AG04450 (cell line): ENCODE data around the gene MEX3D. TPM values are rescaled to one million over a fixed set of nuclear protein-coding genes. Genes with fewer than 3 reads are reported as not detected.
"Not testable (repeated sequence)": the region's sequence is repeated elsewhere in the genome, so short reads cannot be mapped to it uniquely, and the experiment has no call there.

ENCODE experiments used
- CTCF ChIA-PET: fragments of 300-600, 350-600 bp; formaldehyde crosslinking; extraction: SDS; loops from one replicate; lab custom pipeline; 2022; ENCODE audit warnings: antibody characterized with exemption, inconsistent platforms; lab: Charles Lee
- POLR2A ChIA-PET: fragments of 350-600 bp; formaldehyde crosslinking; extraction: SDS; loops from one replicate; lab custom pipeline; 2021; ENCODE audit warnings: antibody characterized with exemption, inconsistent platforms; lab: Yijun Ruan, JAX
- DNase-seq: peaks from one replicate; pipeline ENCODE4 v3.0.0-alpha.2; 2011; ENCODE audit warnings: low read depth, low spot score
- H3K27ac ChIP-seq: one replicate; pipeline ENCODE4 v1.5.1; 2012; ENCODE audit warnings: low read depth, low read length, control low read depth
- H3K27me3 ChIP-seq: one replicate; pipeline ENCODE4 v1.6.0; 2012; ENCODE audit warnings: low read length; ENCODE audit not compliant: control insufficient read depth, insufficient read depth
- H3K4me3 ChIP-seq: 2 replicates; pipeline ENCODE4 v1.5.1; 2011; ENCODE audit warnings: mild to moderate bottlenecking, low read depth, low read length, control low read depth
- H3K9me3 ChIP-seq: 2 replicates; pipeline ENCODE4 v1.5.1; 2012; ENCODE audit warnings: low read length; ENCODE audit not compliant: control insufficient read depth, insufficient read depth
- polyA plus RNA-seq: library from polyadenylated mRNA; depleted of rRNA; stranded (reverse); fragments of >200 nt; gene quantifications from 2 replicates; pipeline ENCODE4 v1.2.3, GENCODE V29; 2011
- TF ChIP-seq, protein P1 (sequence below): IDR thresholded peaks from 2 replicates; pipeline ENCODE4 v1.5.1; 2011; ENCODE audit warnings: low read depth, low read length, control low read depth, inconsistent platforms

The MEX3D gene
- polyA plus RNA-seq, 1 experiment, result 5.4 TPM

DNA sequence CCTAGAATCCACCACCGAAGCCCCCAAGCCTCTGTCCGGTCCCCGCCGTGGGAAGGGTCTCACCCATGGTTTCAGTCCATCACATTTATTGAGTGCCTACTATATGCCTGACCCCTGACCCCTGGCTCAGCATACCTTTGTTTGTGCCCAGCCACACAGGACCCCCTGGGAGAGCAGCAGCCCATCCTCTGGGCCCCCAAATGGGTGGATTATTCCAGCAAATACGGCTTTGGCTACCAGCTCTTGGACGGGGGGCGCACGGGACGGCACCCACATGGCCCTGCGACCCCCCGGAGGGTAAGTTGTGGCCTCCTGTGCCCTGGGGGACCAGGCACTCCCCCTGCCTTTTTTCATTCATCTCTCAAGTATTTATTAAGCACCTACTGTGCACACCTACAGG, 36.5 kb downstream of the MEX3D start:
- ChIA-PET POLR2A (no interaction called here), CTCF (no interaction called here)
- no peak overlapping the region for H3K27ac ChIP-seq
- no peak for DNase-seq
- TF ChIP-seq, protein P1, sequence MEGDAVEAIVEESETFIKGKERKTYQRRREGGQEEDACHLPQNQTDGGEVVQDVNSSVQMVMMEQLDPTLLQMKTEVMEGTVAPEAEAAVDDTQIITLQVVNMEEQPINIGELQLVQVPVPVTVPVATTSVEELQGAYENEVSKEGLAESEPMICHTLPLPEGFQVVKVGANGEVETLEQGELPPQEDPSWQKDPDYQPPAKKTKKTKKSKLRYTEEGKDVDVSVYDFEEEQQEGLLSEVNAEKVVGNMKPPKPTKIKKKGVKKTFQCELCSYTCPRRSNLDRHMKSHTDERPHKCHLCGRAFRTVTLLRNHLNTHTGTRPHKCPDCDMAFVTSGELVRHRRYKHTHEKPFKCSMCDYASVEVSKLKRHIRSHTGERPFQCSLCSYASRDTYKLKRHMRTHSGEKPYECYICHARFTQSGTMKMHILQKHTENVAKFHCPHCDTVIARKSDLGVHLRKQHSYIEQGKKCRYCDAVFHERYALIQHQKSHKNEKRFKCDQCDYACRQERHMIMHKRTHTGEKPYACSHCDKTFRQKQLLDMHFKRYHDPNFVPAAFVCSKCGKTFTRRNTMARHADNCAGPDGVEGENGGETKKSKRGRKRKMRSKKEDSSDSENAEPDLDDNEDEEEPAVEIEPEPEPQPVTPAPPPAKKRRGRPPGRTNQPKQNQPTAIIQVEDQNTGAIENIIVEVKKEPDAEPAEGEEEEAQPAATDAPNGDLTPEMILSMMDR, result no peak
- no peak overlapping the region for H3K4me3 ChIP-seq
- no peaks in the 10 kb centered on the region for H3K27me3 ChIP-seq
- peaks cover 1% of the 10 kb centered on the region; the same call in 1 of the 2 replicates for H3K9me3 ChIP-seq

DNA sequence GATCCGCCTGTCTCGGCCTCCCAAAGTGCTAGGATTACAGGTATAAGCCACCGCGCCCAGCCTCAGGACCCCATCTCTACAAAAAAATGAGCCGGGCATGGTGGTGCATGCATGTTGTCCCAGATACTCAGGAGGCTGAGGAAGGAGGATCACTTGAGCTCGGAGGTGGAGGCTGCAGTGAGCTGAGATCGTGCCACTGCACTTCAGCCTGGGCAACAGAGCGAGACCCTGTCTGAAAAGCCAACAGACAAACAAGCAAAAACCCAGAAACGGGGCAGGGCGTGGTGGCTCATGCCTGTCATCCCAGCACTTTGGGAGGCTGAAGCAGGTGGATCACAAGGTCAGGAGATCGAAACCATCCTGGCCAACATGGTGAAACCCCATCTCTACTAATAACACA, 37.3 kb downstream of the MEX3D start:
- H3K4me3 ChIP-seq, H3K9me3 ChIP-seq, CTCF ChIA-PET, POLR2A ChIA-PET, DNase-seq, H3K27me3 ChIP-seq, H3K27ac ChIP-seq: not testable (repeated sequence)

DNA sequence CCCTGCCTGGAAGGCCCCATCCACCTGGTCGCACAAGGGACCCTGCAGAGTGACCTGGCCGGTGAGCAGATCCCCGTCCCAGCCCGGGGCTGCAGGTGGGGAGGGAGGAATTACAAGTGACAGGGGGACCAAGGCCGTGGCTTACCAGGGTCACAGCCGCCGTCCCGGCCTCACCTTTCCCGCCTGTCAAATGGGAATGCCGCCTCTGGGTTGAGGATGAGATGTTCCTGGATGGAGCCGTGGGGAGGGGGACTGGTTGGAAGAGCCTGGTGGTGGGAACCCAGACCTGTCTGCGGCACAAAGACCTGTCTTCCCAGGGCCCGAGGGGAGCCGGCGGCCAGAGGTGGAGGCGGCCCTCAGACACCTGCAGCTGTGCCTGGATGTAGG, 38.7 kb downstream of the MEX3D start:
- Histone ChIP-seq H3K4me3 (no peak overlapping the region), H3K27me3 (peaks cover 8% of the 10 kb centered on the region), H3K27ac (no peak overlapping the region), H3K9me3 (peaks cover 5% of the 10 kb centered on the region; the same call in 1 of the 2 replicates)
- DNase-seq, result no peak
- ChIA-PET CTCF (no interaction called here), POLR2A (no interaction called here)
- TF ChIP-seq, protein P1, result no peak

DNA sequence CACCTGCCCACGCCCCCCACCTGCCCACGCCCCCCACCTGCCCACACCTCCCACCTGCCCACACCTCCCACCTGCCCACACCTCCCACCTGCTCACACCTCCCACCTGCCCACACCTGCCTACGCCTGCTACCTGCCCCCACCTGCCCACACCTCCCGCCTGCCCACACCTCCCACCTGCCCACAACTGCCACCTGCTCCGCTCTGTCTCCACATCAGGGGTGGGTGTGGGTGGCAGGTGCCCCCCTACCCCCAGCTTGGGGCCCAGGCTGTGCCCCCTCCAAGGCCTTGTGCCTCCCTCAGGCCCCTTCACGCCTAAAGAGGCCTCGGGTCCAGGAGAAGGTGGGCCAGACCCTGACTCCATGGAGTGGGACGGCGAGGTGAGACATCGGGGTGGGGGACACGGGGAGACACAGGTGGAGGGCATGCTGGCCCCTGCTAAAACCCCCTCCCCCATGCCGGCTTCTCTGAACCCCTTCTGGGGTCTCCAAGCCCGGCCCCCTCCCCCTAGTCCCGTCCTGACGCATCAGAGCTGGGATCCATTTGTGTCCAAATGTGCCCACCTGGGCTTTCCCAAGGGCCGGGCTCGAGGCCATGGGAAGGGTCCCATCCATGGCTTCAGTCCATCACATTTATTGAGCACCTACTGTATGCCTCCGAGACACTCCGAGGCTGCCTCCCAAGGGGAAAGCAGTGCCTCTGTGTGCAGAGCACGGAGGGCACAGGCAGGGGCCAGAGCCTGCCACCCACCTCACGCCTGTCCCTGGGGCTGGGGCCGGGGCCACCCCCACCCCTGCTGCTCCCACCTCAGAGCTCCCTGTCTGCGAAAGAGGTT, 39.3 kb downstream of the MEX3D start:
- TF ChIP-seq, protein P1, result no peak
- peaks cover 11% of the 10 kb centered on the region for H3K27me3 ChIP-seq
- CTCF ChIA-PET, result no interaction called here
- no peak overlapping the region for H3K4me3 ChIP-seq
- H3K27ac ChIP-seq, result no peak overlapping the region
- H3K9me3 ChIP-seq, result peaks cover 5% of the 10 kb centered on the region; the same call in 1 of the 2 replicates
- POLR2A ChIA-PET, result no interaction called here
- no peak for DNase-seq

DNA sequence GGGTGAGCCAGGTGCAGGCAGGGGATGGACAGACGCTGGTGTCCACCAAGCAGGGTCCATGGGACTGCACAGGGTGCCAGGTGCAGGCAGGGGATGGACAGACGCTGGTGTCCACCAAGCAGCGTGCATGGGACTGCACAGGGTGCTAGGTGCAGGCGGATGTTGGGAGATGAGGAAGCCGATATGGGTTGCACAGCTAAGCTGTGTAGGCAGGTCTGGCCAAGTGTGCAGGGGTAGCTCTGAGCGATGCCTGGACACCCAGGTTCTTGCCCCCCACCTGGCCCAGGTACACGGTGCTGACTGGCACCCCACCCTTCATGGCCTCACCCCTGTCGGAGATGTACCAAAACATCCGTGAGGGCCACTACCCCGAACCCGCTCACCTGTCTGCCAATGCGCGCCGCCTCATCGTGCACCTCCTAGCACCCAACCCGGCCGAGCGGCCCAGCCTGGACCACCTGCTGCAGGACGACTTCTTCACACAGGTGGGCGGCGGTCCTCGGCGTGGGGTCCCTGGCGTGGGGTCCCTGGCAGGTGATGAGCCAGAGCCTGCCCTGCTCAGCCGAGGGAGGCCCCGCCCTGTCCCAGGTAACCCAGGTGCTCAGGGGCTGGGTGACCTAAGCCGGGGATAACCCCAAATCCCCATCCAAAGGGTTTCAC, 40.3 kb downstream of the MEX3D start:
- no peak overlapping the region for H3K4me3 ChIP-seq
- TF ChIP-seq, protein P1, result no peak
- no peak overlapping the region for H3K27ac ChIP-seq
- H3K27me3 ChIP-seq, result peaks cover 20% of the 10 kb centered on the region
- POLR2A ChIA-PET, result no interaction called here
- no peak for DNase-seq
- H3K9me3 ChIP-seq, result peaks cover 5% of the 10 kb centered on the region; the same call in 1 of the 2 replicates
- CTCF ChIA-PET, result no interaction called here
